ENCODE measurements around the gene ZNF770.

DNA sequence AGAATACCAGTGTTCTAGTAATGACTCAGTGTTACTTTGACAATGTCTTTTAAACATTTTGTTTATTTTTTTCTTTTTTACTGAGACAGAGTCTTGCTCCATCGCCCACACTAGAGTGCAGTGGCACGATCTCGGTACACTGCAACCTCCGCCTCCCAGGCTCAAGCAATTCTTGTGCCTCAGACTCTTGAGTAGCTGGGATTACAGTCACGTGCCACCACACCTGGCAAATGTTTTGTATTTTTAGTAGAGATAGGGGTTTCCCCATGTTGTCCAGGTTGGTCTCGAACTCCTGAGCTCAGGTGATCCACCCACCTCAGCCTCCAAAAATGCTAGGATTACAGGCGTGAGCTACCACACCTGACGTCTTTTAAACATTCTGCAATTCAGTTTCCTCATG lies 34.2 kb downstream of the ZNF770 start:
- TF ChIP-seq, protein P1, sequence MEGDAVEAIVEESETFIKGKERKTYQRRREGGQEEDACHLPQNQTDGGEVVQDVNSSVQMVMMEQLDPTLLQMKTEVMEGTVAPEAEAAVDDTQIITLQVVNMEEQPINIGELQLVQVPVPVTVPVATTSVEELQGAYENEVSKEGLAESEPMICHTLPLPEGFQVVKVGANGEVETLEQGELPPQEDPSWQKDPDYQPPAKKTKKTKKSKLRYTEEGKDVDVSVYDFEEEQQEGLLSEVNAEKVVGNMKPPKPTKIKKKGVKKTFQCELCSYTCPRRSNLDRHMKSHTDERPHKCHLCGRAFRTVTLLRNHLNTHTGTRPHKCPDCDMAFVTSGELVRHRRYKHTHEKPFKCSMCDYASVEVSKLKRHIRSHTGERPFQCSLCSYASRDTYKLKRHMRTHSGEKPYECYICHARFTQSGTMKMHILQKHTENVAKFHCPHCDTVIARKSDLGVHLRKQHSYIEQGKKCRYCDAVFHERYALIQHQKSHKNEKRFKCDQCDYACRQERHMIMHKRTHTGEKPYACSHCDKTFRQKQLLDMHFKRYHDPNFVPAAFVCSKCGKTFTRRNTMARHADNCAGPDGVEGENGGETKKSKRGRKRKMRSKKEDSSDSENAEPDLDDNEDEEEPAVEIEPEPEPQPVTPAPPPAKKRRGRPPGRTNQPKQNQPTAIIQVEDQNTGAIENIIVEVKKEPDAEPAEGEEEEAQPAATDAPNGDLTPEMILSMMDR (IDR thresholded peaks at IDR 0.05) = no peak
- no peak for TF ChIP-seq POLR2A (IDR thresholded peaks at IDR 0.05)
- TF ChIP-seq POLR2AphosphoS5 (IDR thresholded peaks at IDR 0.05; ENCODE audit: insufficient read depth in 1 of 2, low read depth in 1 of 2) = no peak

Measured in vagina (tissue), 2 donors.